SKM-1 treated with dmso at 0.1 percent for 144 hours (cell line): ENCODE data around the gene SMIM15.

Experiments
- DNase-seq: peaks from one replicate; lab custom pipeline; 2025; ENCODE audit not compliant: unreplicated experiment; lab: John Stamatoyannopoulos, UW

The SMIM15 gene

DNA sequence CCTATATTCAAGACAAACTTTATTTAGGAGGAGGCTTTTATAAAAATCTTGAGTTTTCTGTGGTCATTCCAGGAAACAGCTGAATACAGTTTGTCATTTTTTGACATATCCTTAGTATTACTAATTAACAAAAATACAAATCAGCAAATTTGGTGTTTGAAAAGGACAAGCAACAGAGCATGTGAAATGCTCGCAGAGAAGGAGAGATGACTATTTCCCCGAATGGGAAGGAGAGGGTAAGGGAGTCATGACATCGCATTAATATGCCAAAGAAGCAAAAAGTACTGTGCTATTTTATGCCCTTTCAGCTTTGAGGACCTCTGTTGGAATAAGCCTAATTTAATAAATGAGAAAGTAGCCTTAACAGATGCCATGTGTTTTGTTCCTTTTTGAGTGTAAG is 1.8 kb downstream of the SMIM15 start:
- no peak for DNase-seq

DNA sequence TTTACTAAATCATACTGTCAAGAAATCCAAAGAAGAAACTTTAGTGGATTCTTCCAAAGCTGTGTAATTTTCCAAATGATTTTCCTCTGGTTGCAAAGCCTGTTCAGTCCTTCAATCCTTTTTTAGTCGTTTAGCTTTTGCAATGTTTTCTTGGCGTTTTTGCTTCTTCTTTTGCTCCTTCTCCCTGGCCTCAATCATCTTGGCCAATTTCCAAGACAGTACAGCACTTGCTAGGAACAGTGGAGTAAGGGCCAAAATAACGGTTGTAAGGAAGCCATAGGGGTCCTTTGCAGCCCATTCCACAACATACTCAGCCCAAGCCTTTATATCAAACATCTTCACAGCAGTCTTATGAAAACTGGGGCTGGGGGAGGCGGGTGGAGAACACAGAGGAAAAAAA is 2.4 kb downstream of the SMIM15 start:
- DNase-seq, result peak; percentile 37

DNA sequence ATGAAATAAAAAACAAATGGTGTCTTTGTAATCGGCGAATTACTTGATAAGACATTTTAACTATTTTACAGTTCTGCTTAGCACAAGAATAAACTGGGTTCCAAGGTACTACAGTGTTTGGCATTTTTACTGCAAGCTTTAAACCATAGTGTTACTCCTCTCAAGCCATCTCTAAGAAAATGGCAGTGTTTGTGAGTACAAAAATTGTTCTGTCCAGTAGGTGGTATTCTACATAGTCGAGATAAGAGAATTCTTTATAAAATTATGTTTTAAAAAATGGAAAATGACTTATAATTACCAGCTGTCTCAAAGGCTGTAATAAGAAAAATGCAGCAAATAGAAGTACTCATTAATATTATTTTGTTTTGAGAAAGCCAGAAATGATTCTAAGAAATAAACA is 3.2 kb downstream of the SMIM15 start:
- no peak for DNase-seq

DNA sequence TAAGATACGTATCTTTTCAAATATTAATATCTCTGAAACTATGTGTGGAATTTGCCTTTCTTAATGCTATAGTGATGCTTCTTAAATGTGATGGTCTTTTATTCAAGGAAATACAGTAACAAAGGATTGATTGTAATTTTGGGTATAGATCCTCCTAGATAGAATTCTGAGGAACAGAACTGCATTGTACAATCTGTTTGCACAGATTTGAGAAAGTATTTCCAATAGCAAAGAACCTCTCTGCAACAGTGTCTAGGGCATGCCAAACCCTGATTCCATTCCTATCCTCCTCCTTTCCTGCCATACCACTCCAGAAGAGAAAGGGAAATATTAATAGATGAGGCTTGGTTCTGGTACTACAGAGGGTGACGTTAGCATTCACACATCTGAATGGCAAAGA is 10.4 kb downstream of the SMIM15 start:
- no peak for DNase-seq

DNA sequence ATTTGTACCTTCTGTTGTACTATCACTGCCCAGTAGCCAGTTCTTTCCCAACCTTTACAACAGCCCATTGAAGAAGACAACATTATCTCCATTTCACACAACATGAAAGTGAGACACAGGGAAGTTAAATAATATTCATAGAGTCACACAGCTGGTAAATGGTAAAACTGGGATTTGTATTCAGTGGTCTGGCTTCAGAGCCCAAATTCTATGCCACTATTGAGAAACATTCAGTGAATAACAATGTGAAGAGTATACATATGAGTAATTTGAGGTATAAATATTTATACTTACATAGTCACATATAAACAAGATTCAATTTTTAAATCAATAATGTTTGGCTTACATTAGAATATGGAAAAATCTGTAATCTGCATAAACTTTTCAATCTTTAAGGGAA is 13.8 kb downstream of the SMIM15 start:
- DNase-seq, result no peak

DNA sequence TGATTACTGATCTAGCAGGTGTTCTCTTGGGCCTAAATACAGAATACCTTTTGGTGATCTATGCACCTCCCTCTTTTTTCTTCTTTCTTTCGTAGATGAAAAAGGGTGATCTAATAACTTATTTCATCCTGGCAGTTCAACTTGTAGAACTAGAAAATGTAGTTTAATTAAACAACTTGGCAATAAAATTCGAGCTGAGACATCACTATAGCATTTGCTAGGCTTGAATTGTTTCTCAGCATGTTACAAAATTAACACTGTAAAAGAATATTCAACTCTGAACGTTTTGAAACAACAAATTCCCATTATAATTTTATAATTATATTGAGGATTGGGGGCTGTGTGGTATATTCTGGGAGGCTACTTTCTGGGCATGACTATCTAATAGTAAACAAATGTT is 19.5 kb downstream of the SMIM15 start:
- no peak for DNase-seq

DNA sequence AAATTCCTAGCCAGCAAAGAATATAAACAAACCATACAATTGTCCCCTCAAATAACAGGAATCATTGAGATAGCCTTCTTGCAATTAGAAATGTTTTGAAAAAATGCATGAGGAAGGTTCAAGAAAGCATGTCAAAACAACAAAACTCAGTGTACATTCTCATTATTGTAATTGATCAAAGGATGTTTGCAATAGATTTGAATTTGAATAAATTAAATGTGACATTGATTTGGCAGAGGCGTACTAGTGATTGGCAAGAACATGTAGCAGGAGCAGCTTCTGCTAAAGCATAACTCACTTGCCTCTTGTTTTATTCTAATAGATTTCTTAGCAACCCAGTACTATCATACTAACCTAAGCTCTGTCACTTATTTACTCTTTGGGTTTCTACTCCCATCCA is 19.9 kb downstream of the SMIM15 start:
- no peak for DNase-seq

DNA sequence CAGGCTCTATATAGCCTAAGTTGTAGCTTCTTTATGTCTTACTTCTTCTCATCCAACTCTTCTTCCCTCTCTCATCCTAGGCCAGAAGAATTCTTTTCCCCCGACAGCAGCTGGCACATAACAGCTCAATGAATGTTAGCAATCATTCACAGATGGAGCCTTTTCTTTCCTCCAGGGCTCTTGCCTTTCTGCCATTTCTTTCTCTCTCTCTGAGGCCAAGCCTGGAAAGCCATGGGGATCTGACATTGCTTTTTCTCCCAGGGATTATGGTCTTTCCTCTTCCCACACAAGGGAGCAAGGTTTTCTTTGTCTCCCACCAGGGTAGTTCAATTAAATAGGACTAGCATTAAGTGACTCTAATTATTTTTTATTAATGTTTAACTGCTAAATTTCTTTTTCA is 20.5 kb downstream of the SMIM15 start:
- no peak for DNase-seq

DNA sequence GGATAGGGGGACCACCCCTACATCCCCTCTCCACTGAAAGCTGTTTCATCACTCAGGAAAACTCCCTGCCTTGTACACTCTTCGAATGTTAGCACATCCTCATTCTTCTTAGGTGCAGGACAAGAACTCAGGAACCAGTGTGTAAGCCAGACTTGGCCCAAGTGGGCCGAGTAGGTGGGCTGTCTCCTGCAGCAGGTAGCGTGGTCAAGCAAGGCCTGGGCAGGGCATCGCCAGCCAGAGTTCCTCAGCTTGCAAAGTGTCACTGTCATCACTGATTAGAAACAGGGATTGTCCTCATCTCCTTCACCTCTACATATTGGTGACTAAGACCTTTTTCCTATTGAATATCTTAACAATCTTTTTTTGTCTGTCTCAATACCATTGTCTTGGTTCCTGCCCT is 22.3 kb downstream of the SMIM15 start:
- no peak for DNase-seq

DNA sequence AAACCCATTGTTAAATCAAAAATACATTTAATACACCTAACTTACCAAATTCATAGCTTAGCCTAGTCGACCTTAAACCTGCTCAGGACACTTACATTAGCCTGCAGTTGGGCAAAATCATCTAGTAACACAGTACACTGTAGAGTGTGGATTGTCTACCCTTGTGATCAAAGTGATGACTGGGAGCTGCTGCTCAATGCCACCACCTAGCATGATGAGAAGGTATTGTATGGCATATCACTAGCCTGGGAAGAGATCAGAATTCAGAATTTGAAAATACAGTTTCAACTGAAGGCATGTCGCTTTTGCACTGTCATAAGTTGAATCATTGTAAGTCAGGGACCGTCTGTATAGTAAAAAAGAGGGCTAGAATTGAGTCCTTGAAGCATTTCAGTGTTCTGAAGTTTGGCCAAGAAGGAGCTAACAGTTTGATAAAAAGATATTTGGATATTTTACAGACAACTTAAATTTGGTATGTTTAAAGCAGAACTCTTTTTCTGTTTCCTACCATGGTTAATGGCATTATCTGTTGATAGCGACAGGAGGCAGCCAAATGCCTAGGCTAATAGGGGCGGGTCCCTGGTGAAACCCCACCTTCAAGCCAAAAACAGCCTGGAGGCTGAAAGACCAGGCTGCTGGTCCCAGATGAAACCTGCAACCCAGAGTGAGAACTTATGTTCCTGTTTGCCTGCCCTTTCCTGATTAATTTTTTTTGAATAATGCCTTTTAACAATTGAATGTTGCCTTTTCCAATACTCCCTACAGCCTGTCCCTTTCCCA is 23.0 kb downstream of the SMIM15 start:
- no peak for DNase-seq

DNA sequence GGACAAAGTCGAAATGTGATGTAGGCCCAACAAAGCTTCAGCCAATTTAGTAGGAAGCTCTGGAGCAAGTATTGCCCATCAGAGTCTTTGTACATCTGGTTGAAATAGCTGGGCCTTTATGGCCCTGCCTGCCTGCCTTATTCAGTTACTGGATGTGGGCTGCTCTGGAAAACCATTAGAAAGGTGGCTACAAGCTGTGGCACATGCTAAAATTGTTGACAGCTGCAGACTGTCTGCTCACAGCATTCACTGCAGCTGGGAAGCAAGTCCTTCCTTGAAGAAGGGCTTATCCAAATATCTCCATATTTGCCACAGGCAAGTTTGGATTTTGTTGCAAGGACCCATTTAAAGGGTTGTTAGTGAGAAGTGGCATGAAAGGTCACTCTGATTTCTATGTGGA is 24.4 kb downstream of the SMIM15 start:
- no peak for DNase-seq

DNA sequence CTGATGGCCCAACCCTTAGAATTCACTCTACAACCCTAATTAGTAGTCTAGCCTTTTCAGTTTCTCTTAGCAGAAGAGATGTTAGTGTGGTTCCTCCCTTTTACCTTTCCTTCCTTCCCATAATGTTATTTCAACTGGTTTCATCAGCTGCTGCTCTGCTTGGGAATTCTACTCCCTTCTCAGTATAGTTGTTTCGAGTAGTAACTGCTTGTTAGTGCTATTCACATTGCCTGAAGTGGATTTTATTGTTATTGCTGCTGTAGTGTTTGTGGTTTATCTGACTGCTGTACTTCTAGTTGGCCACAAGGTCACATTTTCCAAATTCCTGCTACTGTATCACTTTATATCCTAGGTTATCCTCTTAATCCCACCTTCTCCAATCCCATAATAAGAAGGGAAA is 29.7 kb downstream of the SMIM15 start:
- DNase-seq, result no peak

DNA sequence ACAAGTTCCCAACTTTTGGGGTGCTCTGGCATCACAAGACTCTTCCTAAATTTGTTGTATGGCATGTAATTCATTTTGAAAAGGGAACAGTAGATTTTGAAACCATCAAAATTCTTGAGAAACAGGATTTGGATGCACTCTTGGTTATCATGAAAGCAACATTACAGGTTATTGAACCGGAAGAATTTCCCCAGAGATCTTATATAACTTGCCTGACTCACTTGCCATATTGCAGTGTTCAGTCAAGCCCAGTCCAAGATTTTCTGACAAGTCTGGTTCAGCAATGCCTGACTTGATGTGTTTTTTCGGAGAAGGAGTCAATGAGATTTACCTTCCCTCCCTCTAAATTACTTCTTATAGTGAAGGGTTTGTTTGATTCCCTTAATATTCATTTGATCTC is 32.0 kb downstream of the SMIM15 start:
- no peak for DNase-seq

DNA sequence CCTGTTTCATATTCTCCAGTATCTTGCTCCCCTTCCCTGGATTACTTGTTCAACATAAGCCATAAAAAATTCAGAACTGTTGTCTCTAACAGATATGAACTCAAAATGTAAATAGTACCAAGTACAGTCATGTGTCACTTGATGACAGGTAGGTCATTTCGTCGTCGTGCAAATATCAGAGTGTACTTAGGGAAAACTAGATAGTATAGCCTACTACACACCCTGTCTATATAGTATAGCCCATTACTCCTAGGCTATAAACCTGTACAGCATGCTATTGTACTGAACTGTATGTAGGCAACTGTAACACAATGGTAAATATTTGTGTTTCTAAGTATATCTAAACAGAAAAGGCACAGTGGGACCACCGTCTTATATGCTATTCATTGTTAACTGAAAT is 39.1 kb downstream of the SMIM15 start:
- no peak for DNase-seq

DNA sequence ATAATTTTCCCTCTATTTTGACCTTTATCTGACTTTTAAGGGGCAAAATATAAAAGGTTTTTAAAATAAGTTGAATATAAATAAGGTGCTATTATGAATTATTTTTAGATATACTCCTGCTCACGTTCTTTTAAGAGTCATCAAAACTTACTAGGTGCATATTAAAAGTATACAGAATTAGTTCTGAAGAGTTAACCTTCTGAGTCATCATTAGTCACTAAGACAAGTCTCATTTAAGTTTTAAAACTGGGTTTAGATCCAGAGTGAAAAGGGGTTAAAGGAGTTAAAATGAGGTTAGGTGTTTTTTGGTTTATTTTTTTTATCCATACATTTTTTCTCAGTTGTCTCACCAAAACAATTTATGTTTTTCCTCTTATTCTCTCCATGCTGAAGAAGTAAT is 41.7 kb downstream of the SMIM15 start:
- DNase-seq, result no peak

DNA sequence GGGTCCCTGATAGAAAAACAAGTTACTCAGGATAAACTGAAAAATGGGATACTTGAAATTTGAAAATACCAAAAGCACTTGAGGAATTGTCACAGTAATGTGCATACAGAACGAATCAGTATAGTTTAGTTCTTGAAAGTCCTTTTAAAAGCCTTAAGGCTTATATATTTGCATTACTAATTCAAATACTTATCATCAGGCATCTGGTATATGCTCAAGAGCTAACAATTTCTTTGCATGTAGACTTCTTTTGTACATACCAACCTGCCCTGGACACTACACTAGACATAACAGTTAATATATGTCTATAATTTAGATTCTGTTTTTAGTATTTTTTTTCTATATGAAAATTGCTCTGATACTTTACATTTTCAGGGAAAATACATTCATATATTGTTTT is 43.2 kb downstream of the SMIM15 start:
- DNase-seq, result no peak

DNA sequence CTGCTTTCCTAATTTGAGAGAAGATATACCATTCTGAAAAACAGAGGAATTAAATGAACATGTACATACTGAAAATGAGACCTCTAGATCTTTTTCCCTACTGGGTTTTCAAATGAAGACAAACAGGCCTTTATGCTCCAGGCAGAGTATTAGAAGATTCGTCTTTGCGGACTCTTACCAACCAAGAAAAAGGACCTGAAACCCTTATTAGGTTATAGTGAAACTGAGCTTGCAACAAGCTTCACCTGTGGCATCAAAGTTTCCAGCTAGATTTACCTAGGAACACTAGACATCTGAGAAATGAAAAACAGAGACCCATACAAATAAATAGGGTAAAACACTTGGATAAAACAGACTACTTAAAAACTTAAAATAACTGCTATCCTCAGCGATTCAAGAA is 46.3 kb downstream of the SMIM15 start:
- no peak for DNase-seq

DNA sequence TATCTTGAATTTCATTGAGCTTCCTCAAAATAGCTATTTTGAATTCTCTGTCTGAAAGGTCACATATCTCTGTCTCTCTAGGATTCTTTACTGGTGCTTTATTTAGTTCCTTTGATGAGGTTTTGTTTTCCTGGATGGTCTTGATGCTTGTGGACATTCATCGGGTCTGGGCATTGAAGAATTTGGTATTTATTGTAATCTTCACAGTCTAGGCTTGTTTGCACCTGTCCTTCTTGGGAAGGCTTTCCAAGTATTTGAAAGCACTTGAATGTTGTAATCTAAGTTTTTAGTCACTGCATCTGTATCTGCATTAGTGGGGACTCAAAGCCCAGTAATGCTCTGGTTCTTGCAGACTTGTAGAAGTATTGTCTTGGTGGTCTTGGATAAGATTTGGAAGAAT is 47.8 kb downstream of the SMIM15 start:
- DNase-seq, result no peak
